Ishikawa (cell line): ENCODE data around the gene PDS5A.

Source experiments
- CEBPB ChIP-seq: IDR thresholded peaks from 2 replicates; pipeline ENCODE4 v1.6.1; 2012
- EP300 ChIP-seq: IDR thresholded peaks from 2 replicates; pipeline ENCODE4 v1.6.1; 2012; ENCODE audit warnings: borderline replicate concordance
- NFIC ChIP-seq: IDR thresholded peaks from 2 replicates; pipeline ENCODE4 v1.6.1; 2012
- RAD21 ChIP-seq: IDR thresholded peaks from 2 replicates; pipeline ENCODE4 v1.6.1; 2012; ENCODE audit warnings: low read depth
- TAF1 ChIP-seq: IDR thresholded peaks from 2 replicates; pipeline ENCODE4 v1.6.1; 2012; ENCODE audit warnings: low read depth, mild to moderate bottlenecking
- YY1 ChIP-seq: IDR thresholded peaks from 2 replicates; pipeline ENCODE4 v1.6.1; 2012; ENCODE audit warnings: low read depth
- TF ChIP-seq, protein P1 (sequence below): IDR thresholded peaks from 2 replicates; pipeline ENCODE4 v1.6.1; 2012

DNA sequence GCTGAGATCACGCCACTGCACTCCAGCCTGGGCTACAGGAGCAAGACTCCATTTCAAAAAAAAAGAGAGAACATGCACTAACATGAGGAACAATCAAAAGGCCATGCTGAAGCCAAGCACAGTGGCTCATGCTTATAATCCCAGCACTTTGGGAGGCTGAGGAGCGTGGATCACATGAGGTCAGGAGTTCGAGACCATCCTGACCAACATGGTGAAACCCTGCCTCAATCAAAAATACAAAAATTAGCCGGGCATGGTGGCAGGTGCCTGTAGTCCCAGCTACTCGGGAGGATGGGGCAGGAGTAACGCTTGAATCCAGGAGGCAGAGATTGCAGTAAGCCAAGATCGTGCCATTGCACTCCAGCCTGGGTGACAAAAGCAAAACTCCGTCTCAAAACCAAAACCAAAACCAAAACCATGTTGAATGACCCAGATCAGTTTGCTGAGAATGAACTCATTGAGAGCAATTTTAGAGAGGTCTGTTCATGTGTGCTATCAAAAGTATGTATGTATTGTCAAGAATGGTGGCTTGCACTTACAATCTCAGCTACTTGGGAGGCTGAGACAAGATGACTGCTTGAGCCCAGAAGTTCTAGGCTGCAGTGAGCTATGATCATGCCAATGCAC is 44.8 kb downstream of the PDS5A start:
- TF ChIP-seq EP300 = no peak
- no peak for TF ChIP-seq RAD21
- TF ChIP-seq CEBPB = no peak
- TF ChIP-seq NFIC = no peak
- TF ChIP-seq YY1 = no peak
- TF ChIP-seq, protein P1, sequence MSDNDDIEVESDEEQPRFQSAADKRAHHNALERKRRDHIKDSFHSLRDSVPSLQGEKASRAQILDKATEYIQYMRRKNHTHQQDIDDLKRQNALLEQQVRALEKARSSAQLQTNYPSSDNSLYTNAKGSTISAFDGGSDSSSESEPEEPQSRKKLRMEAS = no peak
- TF ChIP-seq TAF1 = no peak
